HG02571 (cell line): ENCODE data around the gene OR2A2.

Source experiments
- ATAC-seq: cut with Tn5 transposase; IDR thresholded peaks from one replicate; pipeline ENCODE4 v1.9.1; 2021; ENCODE audit warnings: mild to moderate bottlenecking, moderate library complexity; ENCODE audit not compliant: unreplicated experiment

Gene OR2A2

GRCh38 chr7:144137501-144137900 lies 28.1 kb downstream of the OR2A2 start:
- ATAC-seq, result no peak

- ATAC-seq, result no peak
These were observed 32.8 kb downstream of the OR2A2 start for GRCh38 chr7:144142187-144142586.

GRCh38 chr7:144144426-144144825 lies 35.0 kb downstream of the OR2A2 start:
- ATAC-seq, result no peak

DNA sequence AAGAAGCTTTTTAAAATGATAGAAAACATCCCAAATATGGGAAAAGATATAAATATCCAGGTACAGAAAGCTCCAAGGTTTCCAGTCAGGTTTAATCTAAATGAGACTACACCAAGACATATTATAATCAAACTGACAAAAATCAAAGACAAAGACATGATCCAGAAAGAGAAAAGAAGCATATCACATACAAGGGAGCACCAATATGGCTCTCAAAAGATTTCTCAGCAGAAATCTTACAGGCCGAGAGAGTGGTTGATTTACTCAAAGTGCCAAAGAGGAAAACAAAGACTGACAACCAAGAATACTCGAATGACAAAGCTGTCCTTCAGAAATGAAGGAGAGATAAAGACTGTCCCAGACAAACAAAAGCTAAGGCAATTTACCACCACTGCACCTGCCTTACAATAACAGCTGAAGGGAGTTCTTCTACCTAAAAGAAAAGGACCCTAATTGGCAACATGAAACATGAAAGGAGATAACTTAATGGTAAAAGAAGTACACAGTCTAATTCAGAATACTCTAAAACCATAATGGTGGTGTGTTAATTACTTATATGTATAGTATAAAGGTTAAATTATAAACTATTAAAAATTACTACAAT lies 38.9 kb downstream of the OR2A2 start:
- no peak for ATAC-seq

GRCh38 chr7:144158861-144159260 lies 49.5 kb downstream of the OR2A2 start:
- ATAC-seq, result no peak
